ENCODE measurements around the gene NOVA1.

NOVA1 gene

GRCh38 chr14:26412421-26412820 is 185.4 kb downstream of the NOVA1 start:
- H3K4me2 ChIP-seq (ENCODE audit: low read depth, low read length, poor library complexity, severe bottlenecking) = no peak overlapping the region
- no peaks in the 10 kb centered on the region for H4K20me1 ChIP-seq (ENCODE audit: insufficient read depth, low read length, poor library complexity, severe bottlenecking)
- H3K79me2 ChIP-seq (ENCODE audit: insufficient read depth, low read length) = no peaks in the 10 kb centered on the region
- no peaks in the 10 kb centered on the region for H3K4me1 ChIP-seq (ENCODE audit: insufficient read depth, low read length, poor library complexity, severe bottlenecking)
- no peak overlapping the region for H3K4me3 ChIP-seq (ENCODE audit: low read length, poor library complexity, severe bottlenecking)
- no peak overlapping the region for H2AFZ ChIP-seq (ENCODE audit: low read length)
- H3K9me2 ChIP-seq (replicated peaks; ENCODE audit: low read depth, low read length) = no peaks in the 10 kb centered on the region
- TF ChIP-seq EZH2phosphoT487 (IDR thresholded peaks at IDR 0.05; ENCODE audit: borderline replicate concordance) = no peak
- no peak for TF ChIP-seq CTCF (conservative IDR thresholded peaks at IDR 0.05; ENCODE audit: low read length)
- H3F3A ChIP-seq (ENCODE audit: low read depth) = no peaks in the 10 kb centered on the region
- H3K36me3 ChIP-seq (ENCODE audit: insufficient read depth, low read length) = no peaks in the 10 kb centered on the region
- H3K9me3 ChIP-seq (ENCODE audit: insufficient read depth, low read depth, low read length) = no peaks in the 10 kb centered on the region
- no peaks in the 10 kb centered on the region for H3K27me3 ChIP-seq (ENCODE audit: insufficient read depth, low read length, poor library complexity, severe bottlenecking)
- no peak overlapping the region for H3K9ac ChIP-seq (ENCODE audit: low read depth, low read length, poor library complexity, severe bottlenecking)

GRCh38 chr14:26410189-26410685 is 187.6 kb downstream of the NOVA1 start:
- Histone ChIP-seq H4K20me1 (ENCODE audit: insufficient read depth, low read length, poor library complexity, severe bottlenecking) (no peaks in the 10 kb centered on the region), H3K27me3 (ENCODE audit: insufficient read depth, low read length, poor library complexity, severe bottlenecking) (no peaks in the 10 kb centered on the region), H3K9ac (ENCODE audit: low read depth, low read length, poor library complexity, severe bottlenecking) (no peak overlapping the region), H3K9me3 (ENCODE audit: insufficient read depth, low read depth, low read length) (no peaks in the 10 kb centered on the region), H3K4me3 (ENCODE audit: low read length, poor library complexity, severe bottlenecking) (no peak overlapping the region), H3K79me2 (ENCODE audit: insufficient read depth, low read length) (no peaks in the 10 kb centered on the region), H3K4me1 (ENCODE audit: insufficient read depth, low read length, poor library complexity, severe bottlenecking) (no peaks in the 10 kb centered on the region), H3K9me2 (replicated peaks; ENCODE audit: low read depth, low read length) (no peaks in the 10 kb centered on the region), H2AFZ (ENCODE audit: low read length) (no peak overlapping the region), H3K36me3 (ENCODE audit: insufficient read depth, low read length) (no peaks in the 10 kb centered on the region), H3F3A (ENCODE audit: low read depth) (no peaks in the 10 kb centered on the region), H3K4me2 (ENCODE audit: low read depth, low read length, poor library complexity, severe bottlenecking) (no peak overlapping the region)
- TF ChIP-seq EZH2phosphoT487 (IDR thresholded peaks at IDR 0.05; ENCODE audit: borderline replicate concordance) (no peak), CTCF (conservative IDR thresholded peaks at IDR 0.05; ENCODE audit: low read length) (no peak)

GRCh38 chr14:26404927-26405326 is 192.9 kb downstream of the NOVA1 start:
- Histone ChIP-seq H3F3A (ENCODE audit: low read depth) (no peaks in the 10 kb centered on the region), H2AFZ (ENCODE audit: low read length) (no peak overlapping the region), H4K20me1 (ENCODE audit: insufficient read depth, low read length, poor library complexity, severe bottlenecking) (no peaks in the 10 kb centered on the region), H3K9me3 (ENCODE audit: insufficient read depth, low read depth, low read length) (no peaks in the 10 kb centered on the region), H3K4me3 (ENCODE audit: low read length, poor library complexity, severe bottlenecking) (no peak overlapping the region), H3K9me2 (replicated peaks; ENCODE audit: low read depth, low read length) (no peaks in the 10 kb centered on the region), H3K4me2 (ENCODE audit: low read depth, low read length, poor library complexity, severe bottlenecking) (no peak overlapping the region), H3K4me1 (ENCODE audit: insufficient read depth, low read length, poor library complexity, severe bottlenecking) (no peaks in the 10 kb centered on the region), H3K27me3 (ENCODE audit: insufficient read depth, low read length, poor library complexity, severe bottlenecking) (no peaks in the 10 kb centered on the region), H3K36me3 (ENCODE audit: insufficient read depth, low read length) (no peaks in the 10 kb centered on the region), H3K9ac (ENCODE audit: low read depth, low read length, poor library complexity, severe bottlenecking) (no peak overlapping the region), H3K79me2 (ENCODE audit: insufficient read depth, low read length) (no peaks in the 10 kb centered on the region)
- TF ChIP-seq EZH2phosphoT487 (IDR thresholded peaks at IDR 0.05; ENCODE audit: borderline replicate concordance) (no peak), CTCF (conservative IDR thresholded peaks at IDR 0.05; ENCODE audit: low read length) (no peak)

Data from Loucy (cell line).